GM18907 (cell line): ENCODE measurements around the gene ANAPC2.

ENCODE experiments used
- ATAC-seq: cut with Tn5 transposase; IDR thresholded peaks from one replicate; pipeline ENCODE4 v1.9.1; 2021; ENCODE audit warnings: mild to moderate bottlenecking, moderate library complexity; ENCODE audit not compliant: unreplicated experiment

Gene ANAPC2

GRCh38 chr9:137227853-137228505 lies 39.6 kb upstream of the ANAPC2 start:
- no peak for ATAC-seq

GRCh38 chr9:137227054-137227852 lies 38.9 kb upstream of the ANAPC2 start, which contains the start of gene RNF224:
TSS of gene RNF224 (plus strand) at chr9:137227502. CDS start at chr9:137228336, 834 bp downstream.
- no peak for ATAC-seq

- ATAC-seq, result no peak
Measured at GRCh38 chr9:137226338-137227053, 38.1 kb upstream of the ANAPC2 start.

GRCh38 chr9:137225699-137226331 lies 37.5 kb upstream of the ANAPC2 start:
- ATAC-seq, result no peak

- no peak for ATAC-seq
Measured at GRCh38 chr9:137224830-137225694, 36.7 kb upstream of the ANAPC2 start, which contains the start of gene CYSRT1. TSS of gene CYSRT1 (plus strand) at chr9:137225174. CDS start at chr9:137225622, 448 bp downstream.

- peak; percentile 63 for ATAC-seq
Measured at GRCh38 chr9:137223078-137223970, 35.0 kb upstream of the ANAPC2 start.

GRCh38 chr9:137222190-137223077 lies 34.1 kb upstream of the ANAPC2 start, which contains the start of gene RNF208:
TSS of gene RNF208 (minus strand) at chr9:137222240. CDS start at chr9:137221212, 1,028 bp downstream.
- ATAC-seq, result peak; percentile 6

GRCh38 chr9:137221506-137222111 lies 33.2 kb upstream of the ANAPC2 start:
- ATAC-seq, result no peak

- ATAC-seq, result no peak
Measured at GRCh38 chr9:137221095-137221505, 32.7 kb upstream of the ANAPC2 start.

- ATAC-seq, result no peak
Measured at GRCh38 chr9:137220317-137221094, 32.1 kb upstream of the ANAPC2 start.

- ATAC-seq, result no peak
Measured at GRCh38 chr9:137219757-137220316, 31.5 kb upstream of the ANAPC2 start.

- ATAC-seq, result no peak
Measured at GRCh38 chr9:137218754-137219271, 30.5 kb upstream of the ANAPC2 start.

- no peak for ATAC-seq
Measured at GRCh38 chr9:137218212-137218753, 29.9 kb upstream of the ANAPC2 start.

- ATAC-seq, result no peak
Measured at GRCh38 chr9:137217276-137218211, 29.2 kb upstream of the ANAPC2 start.
